ENCODE results near the gene SERPINB2. TPM values are rescaled to one million over a fixed set of nuclear protein-coding genes. Genes with fewer than 3 reads are reported as not detected.

SERPINB2 gene
- total RNA-seq, 6 experiments from 2014 or later, result 30.9 to 91.5 (median 36.1) TPM

DNA sequence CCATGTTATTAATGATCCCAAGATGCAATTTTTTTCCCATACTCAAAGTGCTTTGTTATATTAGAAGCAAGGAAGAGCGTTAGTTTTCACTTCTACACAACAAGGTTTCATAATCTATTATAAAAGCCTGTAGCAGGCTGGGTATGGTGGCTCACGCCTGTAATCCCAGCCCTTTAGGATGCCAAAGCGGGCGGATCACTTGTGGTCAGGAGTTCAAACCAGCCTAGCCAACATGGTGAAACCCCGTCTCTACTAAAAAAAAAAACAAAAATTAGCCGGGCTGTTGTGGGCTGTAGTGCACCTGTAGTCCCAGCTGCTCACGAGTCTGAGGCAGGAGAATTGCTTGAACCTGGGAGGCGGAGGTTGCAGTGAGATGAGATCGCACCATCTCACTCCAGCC, 19.0 kb upstream of the SERPINB2 start:
- Mint-ChIP-seq H3K27me3 (ENCODE audit: insufficient read depth) (no peaks in the 10 kb centered on the region; the same call in 1 of the 2 replicates), H3K27ac (peak overlapping the region; percentile 97), H3K4me3 (peak overlapping the region; percentile 52), H3K4me1 (ENCODE audit: low read depth) (peaks cover 58% of the 10 kb centered on the region), H3K36me3 (ENCODE audit: low read depth) (peaks cover 15% of the 10 kb centered on the region), H3K9me3 (no peaks in the 10 kb centered on the region)
- TF ChIP-seq, protein P1, sequence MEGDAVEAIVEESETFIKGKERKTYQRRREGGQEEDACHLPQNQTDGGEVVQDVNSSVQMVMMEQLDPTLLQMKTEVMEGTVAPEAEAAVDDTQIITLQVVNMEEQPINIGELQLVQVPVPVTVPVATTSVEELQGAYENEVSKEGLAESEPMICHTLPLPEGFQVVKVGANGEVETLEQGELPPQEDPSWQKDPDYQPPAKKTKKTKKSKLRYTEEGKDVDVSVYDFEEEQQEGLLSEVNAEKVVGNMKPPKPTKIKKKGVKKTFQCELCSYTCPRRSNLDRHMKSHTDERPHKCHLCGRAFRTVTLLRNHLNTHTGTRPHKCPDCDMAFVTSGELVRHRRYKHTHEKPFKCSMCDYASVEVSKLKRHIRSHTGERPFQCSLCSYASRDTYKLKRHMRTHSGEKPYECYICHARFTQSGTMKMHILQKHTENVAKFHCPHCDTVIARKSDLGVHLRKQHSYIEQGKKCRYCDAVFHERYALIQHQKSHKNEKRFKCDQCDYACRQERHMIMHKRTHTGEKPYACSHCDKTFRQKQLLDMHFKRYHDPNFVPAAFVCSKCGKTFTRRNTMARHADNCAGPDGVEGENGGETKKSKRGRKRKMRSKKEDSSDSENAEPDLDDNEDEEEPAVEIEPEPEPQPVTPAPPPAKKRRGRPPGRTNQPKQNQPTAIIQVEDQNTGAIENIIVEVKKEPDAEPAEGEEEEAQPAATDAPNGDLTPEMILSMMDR (IDR thresholded peaks at IDR 0.05), result no peak
- no peak for DNase-seq

DNA sequence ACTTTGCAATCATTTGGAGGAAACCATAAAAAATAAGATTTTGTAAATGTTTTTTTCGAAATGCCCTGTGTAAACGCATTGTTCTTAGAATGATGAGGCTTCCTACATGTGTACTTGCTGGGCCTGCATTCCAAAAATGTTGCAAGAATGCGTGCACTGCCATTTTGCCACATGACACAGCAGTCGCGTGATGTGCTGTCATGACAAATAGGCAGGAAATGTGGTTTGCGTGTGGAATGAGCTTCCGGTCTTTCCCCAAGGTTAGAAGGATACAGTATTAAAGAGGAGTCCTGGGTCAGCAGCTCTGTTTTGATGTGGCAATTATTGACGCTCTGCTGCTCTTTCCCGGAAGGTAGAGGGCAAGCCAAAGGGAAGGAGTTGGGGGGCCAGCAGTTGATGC, 18.1 kb upstream of the SERPINB2 start:
- TF ChIP-seq, protein P1 (IDR thresholded peaks at IDR 0.05), result no peak
- peak overlapping the region; percentile 65 for H3K4me3 Mint-ChIP-seq
- H3K27me3 Mint-ChIP-seq (ENCODE audit: insufficient read depth), result no peaks in the 10 kb centered on the region; the same call in 1 of the 2 replicates
- H3K9me3 Mint-ChIP-seq, result no peaks in the 10 kb centered on the region
- H3K27ac Mint-ChIP-seq, result peak overlapping the region; percentile 97
- peaks cover 15% of the 10 kb centered on the region for H3K36me3 Mint-ChIP-seq (ENCODE audit: low read depth)
- peak; percentile 98 for DNase-seq
- H3K4me1 Mint-ChIP-seq (ENCODE audit: low read depth), result peaks cover 58% of the 10 kb centered on the region

DNA sequence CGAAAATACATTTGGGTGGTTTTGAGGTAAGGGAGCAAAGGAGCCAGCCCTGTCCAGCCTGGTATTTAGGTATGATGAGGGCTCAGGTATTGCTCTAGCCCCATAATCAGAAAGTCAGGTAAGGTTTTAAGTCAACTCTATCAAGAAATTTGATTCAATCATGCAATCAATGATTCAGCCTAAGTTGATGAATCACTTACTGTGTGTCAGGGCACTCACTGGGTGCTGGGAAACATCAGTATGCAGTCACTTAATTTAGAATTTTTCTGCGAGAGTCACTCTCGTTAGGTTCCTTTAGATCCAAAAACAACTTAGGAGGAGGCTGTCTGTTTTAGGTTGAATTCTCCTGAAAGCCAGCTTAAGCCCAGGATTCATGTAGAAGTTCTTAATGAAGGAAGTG, 17.7 kb upstream of the SERPINB2 start:
- peak overlapping the region; percentile 65 for H3K4me3 Mint-ChIP-seq
- H3K27ac Mint-ChIP-seq, result peak overlapping the region; percentile 97

DNA sequence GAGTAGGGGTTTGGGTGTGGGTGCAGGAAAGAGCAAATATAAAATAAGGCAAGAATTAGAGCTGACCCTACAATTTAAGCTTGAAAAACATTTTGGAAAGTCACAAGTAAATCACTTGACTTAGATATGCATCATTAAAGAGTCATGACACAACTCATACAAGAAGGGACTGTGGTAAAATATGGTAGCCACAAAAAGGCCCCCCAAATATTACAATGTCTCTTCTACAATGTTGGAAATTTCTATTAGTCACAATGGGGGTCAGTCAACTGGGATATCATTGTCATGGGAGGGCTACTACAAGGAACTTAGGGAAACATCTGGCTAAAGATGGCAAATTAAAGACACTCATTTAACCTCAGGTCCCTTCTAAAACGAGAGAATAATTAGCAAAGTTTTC, 15.7 kb upstream of the SERPINB2 start:
- Mint-ChIP-seq H3K27me3 (ENCODE audit: insufficient read depth) (no peaks in the 10 kb centered on the region; the same call in 1 of the 2 replicates), H3K4me1 (ENCODE audit: low read depth) (peaks cover 54% of the 10 kb centered on the region), H3K9me3 (no peaks in the 10 kb centered on the region), H3K27ac (no peak overlapping the region; the same call in 1 of the 2 replicates), H3K4me3 (no peak overlapping the region), H3K36me3 (ENCODE audit: low read depth) (peaks cover 15% of the 10 kb centered on the region)
- TF ChIP-seq, protein P1 (IDR thresholded peaks at IDR 0.05), result no peak
- DNase-seq, result no peak

More for the DNA sequence above, 17.7 kb upstream of the SERPINB2 start:
- H3K4me1 Mint-ChIP-seq (ENCODE audit: low read depth), result peaks cover 58% of the 10 kb centered on the region
- no peaks in the 10 kb centered on the region; the same call in 1 of the 2 replicates for H3K27me3 Mint-ChIP-seq (ENCODE audit: insufficient read depth)
- H3K9me3 Mint-ChIP-seq, result no peaks in the 10 kb centered on the region
- DNase-seq, result peak; percentile 76
- TF ChIP-seq, protein P1 (IDR thresholded peaks at IDR 0.05), result no peak
- peaks cover 16% of the 10 kb centered on the region for H3K36me3 Mint-ChIP-seq (ENCODE audit: low read depth)

DNA sequence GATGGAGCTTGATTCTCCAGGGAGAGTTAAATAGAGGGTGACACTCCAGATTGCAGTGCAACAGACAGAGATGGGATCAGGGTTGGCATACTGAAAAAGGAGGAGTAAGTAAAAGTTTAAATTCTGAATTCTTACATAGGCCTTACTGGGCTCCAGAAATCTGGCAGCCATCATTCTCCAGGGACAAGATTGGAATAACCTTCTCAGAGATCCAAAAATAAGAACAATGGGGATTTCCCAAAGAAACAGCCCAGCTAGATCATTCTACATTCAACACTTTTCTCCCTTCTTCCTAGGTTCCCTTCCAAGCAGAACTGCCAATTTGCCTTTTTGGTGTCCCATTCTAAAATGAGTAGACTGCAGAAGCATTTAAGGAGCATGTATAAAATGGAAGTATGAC, 14.9 kb upstream of the SERPINB2 start:
- no peak overlapping the region for H3K4me3 Mint-ChIP-seq
- H3K36me3 Mint-ChIP-seq (ENCODE audit: low read depth), result peaks cover 13% of the 10 kb centered on the region
- H3K9me3 Mint-ChIP-seq, result no peaks in the 10 kb centered on the region
- H3K27ac Mint-ChIP-seq, result no peak overlapping the region
- no peak for DNase-seq
- H3K4me1 Mint-ChIP-seq (ENCODE audit: low read depth), result peaks cover 53% of the 10 kb centered on the region
- TF ChIP-seq, protein P1 (IDR thresholded peaks at IDR 0.05), result no peak
- H3K27me3 Mint-ChIP-seq (ENCODE audit: insufficient read depth), result no peaks in the 10 kb centered on the region; the same call in 1 of the 2 replicates
